Tibial nerve (tissue), 4 donors: ENCODE measurements around the gene ARHGEF26. TPM values are rescaled to one million over a fixed set of nuclear protein-coding genes. Genes with fewer than 3 reads are reported as not detected.

Source experiments
- DNase-seq, 2 donors: peaks; one replicate each; pipeline ENCODE4 v3.0.0-alpha.2; 2019; ENCODE audit warnings: low spot score in 2 of 2
- H3K27ac ChIP-seq, 4 donors: fragments of 200-600 bp; sonication (generic) in 3 of 4; one replicate each; pipeline ENCODE4 v1.5.1; 2017 to 2019; ENCODE audit warnings: mild to moderate bottlenecking in 1 of 4
- H3K27me3 ChIP-seq, 2 donors: fragments of 200-600 bp; sonication (generic) in 1 of 2; one replicate each; pipeline versions ENCODE4 v1.5.1 to v1.6.0; 2017 to 2019
- H3K36me3 ChIP-seq, 3 donors: fragments of 200-600 bp; sonication (generic); one replicate each; pipeline ENCODE4 v1.5.1; 2018 to 2019
- H3K4me1 ChIP-seq, 4 donors: fragments of 200-600 bp; sonication (generic) in 3 of 4; one replicate each; pipeline ENCODE4 v1.5.1; 2017 to 2019
- H3K4me3 ChIP-seq, 4 donors: fragments of 200-600 bp; sonication (generic) in 3 of 4; one replicate each; pipeline ENCODE4 v1.5.1; 2017 to 2019; ENCODE audit warnings: mild to moderate bottlenecking in 1 of 4, moderate library complexity in 1 of 4
- H3K9me3 ChIP-seq, 4 donors: fragments of 200-600 bp; sonication (generic) in 3 of 4; one replicate each; pipeline ENCODE4 v1.5.1; 2017 to 2019
- CTCF ChIP-seq, 5 experiments: fragments of 200-600 bp in 3 of 5; fragments of 450-650 bp in 2 of 5; sonication (generic) in 3 of 5; IDR thresholded peaks; one replicate each; pipeline ENCODE4 v1.5.1; 2016 to 2019; ENCODE audit warnings: antibody characterized with exemption in 5 of 5, mild to moderate bottlenecking in 3 of 5, moderate library complexity in 2 of 5
- EP300 ChIP-seq, 2 donors: sonication (generic); formaldehyde crosslinking; IDR thresholded peaks; one replicate each; pipeline ENCODE4 v1.6.1; 2017; ENCODE audit warnings: antibody characterized with exemption in 2 of 2, mild to moderate bottlenecking in 1 of 2
- POLR2A ChIP-seq, 2 donors: fragments of 450-650 bp; IDR thresholded peaks; one replicate each; pipeline ENCODE4 v1.6.1; 2017; ENCODE audit warnings: antibody characterized with exemption in 2 of 2, mild to moderate bottlenecking in 2 of 2, moderate library complexity in 2 of 2
- WGBS, 2 donors: methylation state at CpG; one replicate each; pipeline ENCODE4 v1.1.5; 2018; 5-methylcytosine and 5-hydroxymethylcytosine counted together
- total RNA-seq, 4 donors: library from RNA; depleted of rRNA; stranded (reverse); fragments of >200 nt; gene quantifications; one replicate each; pipeline ENCODE4 v1.1.0, GENCODE V29; 2016

The ARHGEF26 gene
- total RNA-seq, 4 donors from 2014 or later = 44.7 to 82.8 (median 64.4) TPM

GRCh38 chr3:154184582-154184981 is 63.4 kb downstream of the ARHGEF26 start:
- Histone ChIP-seq H3K4me1 (peaks cover 0 to 18% (median 0%) of the 10 kb centered on the region in 4 donors), H3K36me3 (peaks cover 0 to 3% (median 0%) of the 10 kb centered on the region in 3 donors), H3K27me3 (no peaks in the 10 kb centered on the region), H3K9me3 (peaks cover 0 to 4% (median 0%) of the 10 kb centered on the region in 4 donors), H3K27ac (no peak overlapping the region), H3K4me3 (no peak overlapping the region)
- WGBS, 2 donors = 86 to 89% methylated on average over 4 of the region's 4 CpGs
- DNase-seq = no peak
- TF ChIP-seq POLR2A (IDR thresholded peaks at IDR 0.05) (no peak), EP300 (IDR thresholded peaks at IDR 0.05) (no peak), CTCF (IDR thresholded peaks at IDR 0.05) (no peak)

DNA sequence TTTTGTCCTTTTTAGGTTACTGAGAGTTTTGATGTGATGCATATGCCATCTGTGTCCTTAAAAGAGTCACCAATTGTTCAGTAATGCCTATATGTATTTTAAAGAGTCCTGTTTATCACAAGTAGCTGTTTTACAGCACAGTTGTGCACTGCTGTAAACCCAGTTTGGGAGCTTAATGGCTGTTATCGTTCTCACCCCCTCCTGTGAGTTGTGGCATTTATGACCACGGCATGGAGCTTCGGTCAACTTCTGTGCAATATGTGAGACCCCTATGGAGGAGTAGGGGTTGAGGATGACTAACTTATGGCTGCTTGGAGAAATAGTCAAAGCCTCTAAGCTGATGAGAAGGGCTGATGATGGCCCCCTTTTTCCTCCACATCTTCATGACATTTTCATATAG is 67.2 kb downstream of the ARHGEF26 start:
- peaks cover 0 to 13% (median 0%) of the 10 kb centered on the region in 3 donors for H3K36me3 ChIP-seq
- no peak for DNase-seq
- no peak overlapping the region for H3K27ac ChIP-seq
- peaks cover 0 to 2% (median 0%) of the 10 kb centered on the region in 4 donors for H3K4me1 ChIP-seq
- no peak overlapping the region for H3K4me3 ChIP-seq
- TF ChIP-seq EP300 (IDR thresholded peaks at IDR 0.05) (no peak), POLR2A (IDR thresholded peaks at IDR 0.05) (no peak), CTCF (IDR thresholded peaks at IDR 0.05) (no peak)
- WGBS, 2 donors = 26 to 46% methylated on average over 3 of the region's 3 CpGs
- H3K9me3 ChIP-seq = no peaks in the 10 kb centered on the region
- H3K27me3 ChIP-seq = no peaks in the 10 kb centered on the region

- H3K36me3 ChIP-seq = peaks cover 0 to 15% (median 0%) of the 10 kb centered on the region in 3 donors
- H3K4me1 ChIP-seq = peaks cover 0 to 2% (median 0%) of the 10 kb centered on the region in 4 donors
- 43 to 49% methylated on average over 3 of the region's 3 CpGs for WGBS, 2 donors
- no peak overlapping the region for H3K27ac ChIP-seq
- no peaks in the 10 kb centered on the region for H3K27me3 ChIP-seq
- DNase-seq = no peak
- H3K9me3 ChIP-seq = no peaks in the 10 kb centered on the region
- no peak for TF ChIP-seq POLR2A (IDR thresholded peaks at IDR 0.05)
- no peak overlapping the region for H3K4me3 ChIP-seq
Measured at GRCh38 chr3:154188846-154189245, 67.7 kb downstream of the ARHGEF26 start.

DNA sequence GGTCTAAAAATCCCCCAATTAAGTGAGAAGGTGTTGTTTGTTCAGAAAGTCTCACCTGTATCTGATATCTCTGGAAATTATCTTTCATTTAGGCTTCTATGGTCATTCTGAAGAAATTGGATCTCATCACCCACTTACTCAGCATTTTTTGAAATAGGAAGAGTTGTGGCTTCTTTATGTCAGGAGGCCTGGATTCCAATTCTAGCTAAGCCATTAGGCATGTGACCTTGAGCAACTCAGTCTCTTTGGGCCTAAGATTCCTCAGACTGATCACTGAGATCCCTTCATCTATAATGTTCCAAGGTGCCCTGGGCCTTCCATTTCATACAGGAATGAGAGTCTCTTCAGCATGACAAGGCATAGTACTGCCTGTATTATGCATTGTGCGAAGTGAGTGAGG is 70.3 kb downstream of the ARHGEF26 start:
- Histone ChIP-seq H3K9me3 (no peaks in the 10 kb centered on the region), H3K27me3 (no peaks in the 10 kb centered on the region), H3K4me1 (peaks cover 0 to 2% (median 0%) of the 10 kb centered on the region in 4 donors), H3K27ac (no peak overlapping the region), H3K36me3 (peaks cover 0 to 42% (median 0%) of the 10 kb centered on the region in 3 donors), H3K4me3 (no peak overlapping the region)
- no peak for DNase-seq
- TF ChIP-seq EP300 (IDR thresholded peaks at IDR 0.05) (no peak), CTCF (IDR thresholded peaks at IDR 0.05) (no peak), POLR2A (IDR thresholded peaks at IDR 0.05) (no peak)
- WGBS, 2 donors = 89 to 100% methylated on average over 1 of the region's 1 CpG

- no peak overlapping the region for H3K4me3 ChIP-seq
- peaks cover 0 to 2% (median 0%) of the 10 kb centered on the region in 4 donors for H3K4me1 ChIP-seq
- TF ChIP-seq POLR2A (IDR thresholded peaks at IDR 0.05) (no peak), CTCF (IDR thresholded peaks at IDR 0.05) (no peak), EP300 (IDR thresholded peaks at IDR 0.05) (no peak)
- H3K27ac ChIP-seq = no peak overlapping the region
- DNase-seq = no peak
- no peaks in the 10 kb centered on the region for H3K27me3 ChIP-seq
- peaks cover 0 to 49% (median 0%) of the 10 kb centered on the region in 3 donors for H3K36me3 ChIP-seq
- 86 to 88% methylated on average over 2 of the region's 2 CpGs for WGBS, 2 donors
- H3K9me3 ChIP-seq = no peaks in the 10 kb centered on the region
Measured at GRCh38 chr3:154192225-154192624, 71.0 kb downstream of the ARHGEF26 start.
